Endothelial cell (in vitro differentiated cells): ENCODE results near the gene GFAP. TPM values are rescaled to one million over a fixed set of nuclear protein-coding genes. Genes with fewer than 3 reads are reported as not detected.

Experiments
- DNase-seq: peaks from one replicate; pipeline ENCODE4 v3.0.0; 2021; ENCODE audit warnings: low spot score
- H3K27ac Mint-ChIP-seq: one replicate; pipeline ENCODE4 v1.8.0; 2021; ENCODE audit warnings: mixed read lengths, inconsistent platforms; ENCODE audit not compliant: unreplicated experiment
- H3K27me3 Mint-ChIP-seq: one replicate; pipeline ENCODE4 v1.8.0; 2021; ENCODE audit warnings: mild to moderate bottlenecking, moderate library complexity, mixed read lengths, inconsistent platforms; ENCODE audit not compliant: unreplicated experiment
- H3K36me3 Mint-ChIP-seq: one replicate; pipeline ENCODE4 v1.8.0; 2021; ENCODE audit warnings: mild to moderate bottlenecking, low read depth, mixed read lengths, inconsistent platforms; ENCODE audit not compliant: unreplicated experiment
- H3K4me1 Mint-ChIP-seq: one replicate; pipeline ENCODE4 v1.8.0; 2021; ENCODE audit warnings: mild to moderate bottlenecking, mixed read lengths, inconsistent platforms; ENCODE audit not compliant: unreplicated experiment
- H3K4me3 Mint-ChIP-seq: one replicate; pipeline ENCODE4 v1.8.0; 2021; ENCODE audit warnings: mild to moderate bottlenecking, mixed read lengths, inconsistent platforms; ENCODE audit not compliant: unreplicated experiment
- H3K9me3 Mint-ChIP-seq: one replicate; pipeline ENCODE4 v1.8.0; 2021; ENCODE audit warnings: mixed read lengths, inconsistent platforms; ENCODE audit not compliant: unreplicated experiment
- CTCF ChIP-seq: fragments of 200-600 bp; sonication (generic); IDR thresholded peaks from one replicate; pipeline ENCODE4 v1.5.0; 2021; ENCODE audit warnings: antibody characterized with exemption; ENCODE audit not compliant: unreplicated experiment
- total RNA-seq: library from RNA; stranded (reverse); fragmentation: NEBNext Ultra II Directional; extraction: Animal tissue kit (Norgen Biotek cat#: 25700); gene quantifications from one replicate; pipeline ENCODE4 v1.2.1, GENCODE V29; 2021; ENCODE audit not compliant: unreplicated experiment

Gene GFAP
- total RNA-seq, 1 donor from 2014 or later, result not detected

GRCh38 chr17:44905006-44906000 lies 10.0 kb downstream of the GFAP start:
- peaks cover 38% of the 10 kb centered on the region for H3K4me1 Mint-ChIP-seq
- no peaks in the 10 kb centered on the region for H3K27me3 Mint-ChIP-seq
- TF ChIP-seq CTCF, result no peak
- no peaks in the 10 kb centered on the region for H3K9me3 Mint-ChIP-seq
- H3K36me3 Mint-ChIP-seq, result no peaks in the 10 kb centered on the region
- no peak for DNase-seq
- H3K27ac Mint-ChIP-seq, result peak overlapping the region; percentile 81
- no peak overlapping the region for H3K4me3 Mint-ChIP-seq

- Mint-ChIP-seq H3K36me3 (no peaks in the 10 kb centered on the region), H3K9me3 (no peaks in the 10 kb centered on the region), H3K4me3 (no peak overlapping the region), H3K27me3 (peaks cover 3% of the 10 kb centered on the region), H3K4me1 (peaks cover 38% of the 10 kb centered on the region), H3K27ac (no peak overlapping the region)
- DNase-seq, result no peak
- TF ChIP-seq CTCF, result no peak
Observed at GRCh38 chr17:44904001-44904984, 11.0 kb downstream of the GFAP start.

GRCh38 chr17:44903012-44903685 lies 12.2 kb downstream of the GFAP start:
- TF ChIP-seq CTCF, result no peak
- H3K27me3 Mint-ChIP-seq, result peaks cover 7% of the 10 kb centered on the region
- H3K36me3 Mint-ChIP-seq, result no peaks in the 10 kb centered on the region
- peak overlapping the region; percentile 0 for H3K27ac Mint-ChIP-seq
- H3K4me1 Mint-ChIP-seq, result peaks cover 38% of the 10 kb centered on the region
- no peak for DNase-seq
- H3K9me3 Mint-ChIP-seq, result no peaks in the 10 kb centered on the region
- H3K4me3 Mint-ChIP-seq, result no peak overlapping the region

DNA sequence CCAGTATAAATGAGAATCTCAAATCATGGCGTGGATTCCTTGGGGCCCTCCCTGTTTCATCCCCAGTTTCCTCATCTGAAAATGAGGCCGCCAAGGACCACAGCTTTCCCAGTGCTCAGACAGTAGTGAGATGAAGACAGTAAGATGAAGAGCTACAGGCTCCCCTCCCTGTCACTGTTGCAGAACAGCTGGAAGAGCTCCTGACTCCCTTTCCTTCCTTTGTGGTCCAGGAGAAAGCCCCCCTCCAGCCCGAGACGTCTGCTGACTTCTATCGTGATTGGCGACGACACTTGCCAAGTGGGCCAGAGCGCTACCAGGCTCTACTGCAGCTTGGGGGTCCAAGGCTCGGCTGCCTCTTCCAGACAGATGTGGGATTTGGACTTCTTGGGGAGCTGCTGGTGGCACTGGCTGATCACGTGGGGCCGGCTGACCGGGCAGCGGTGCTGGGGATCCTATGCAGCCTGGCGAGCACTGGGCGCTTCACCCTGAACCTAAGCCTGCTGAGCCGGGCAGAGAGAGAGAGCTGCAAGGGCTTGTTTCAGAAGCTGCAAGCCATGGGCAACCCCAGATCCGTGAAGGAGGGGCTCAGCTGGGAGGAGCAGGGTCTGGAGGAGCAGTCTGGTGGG lies 13.1 kb downstream of the GFAP start:
- Mint-ChIP-seq H3K9me3 (no peaks in the 10 kb centered on the region), H3K4me1 (peaks cover 38% of the 10 kb centered on the region), H3K27ac (no peak overlapping the region), H3K27me3 (peaks cover 7% of the 10 kb centered on the region), H3K4me3 (no peak overlapping the region), H3K36me3 (no peaks in the 10 kb centered on the region)
- DNase-seq, result no peak
- TF ChIP-seq CTCF, result no peak
